T-helper 2 cell treated with Interferon-gamma antibody and Interleukin-4, amounts not matched to agents 100 ng/mL and 5 ng/mL, for 36 hours (primary cell): ENCODE data around the gene SIVA1. TPM values are rescaled to one million over a fixed set of nuclear protein-coding genes. Genes with fewer than 3 reads are reported as not detected.

ENCODE experiments used
- intact Hi-C: fragments of 100-400 bp; cut with micrococcal nuclease; formaldehyde crosslinking; loops from one replicate; pipeline ENCODE4 v1.15.1; 2023
- total RNA-seq: library from RNA; stranded (reverse); gene quantifications from 2 replicates; pipeline ENCODE4 v1.2.3, GENCODE V29; 2022

Gene SIVA1
- total RNA-seq, 1 donor from 2014 or later, result 116 TPM

- intact Hi-C loops, result no loop called here
Measured at GRCh38 chr14:104805326-104805678, 52.4 kb downstream of the SIVA1 start.

- intact Hi-C loops, result no loop called here
Measured at GRCh38 chr14:104805941-104806624, 53.1 kb downstream of the SIVA1 start.

DNA sequence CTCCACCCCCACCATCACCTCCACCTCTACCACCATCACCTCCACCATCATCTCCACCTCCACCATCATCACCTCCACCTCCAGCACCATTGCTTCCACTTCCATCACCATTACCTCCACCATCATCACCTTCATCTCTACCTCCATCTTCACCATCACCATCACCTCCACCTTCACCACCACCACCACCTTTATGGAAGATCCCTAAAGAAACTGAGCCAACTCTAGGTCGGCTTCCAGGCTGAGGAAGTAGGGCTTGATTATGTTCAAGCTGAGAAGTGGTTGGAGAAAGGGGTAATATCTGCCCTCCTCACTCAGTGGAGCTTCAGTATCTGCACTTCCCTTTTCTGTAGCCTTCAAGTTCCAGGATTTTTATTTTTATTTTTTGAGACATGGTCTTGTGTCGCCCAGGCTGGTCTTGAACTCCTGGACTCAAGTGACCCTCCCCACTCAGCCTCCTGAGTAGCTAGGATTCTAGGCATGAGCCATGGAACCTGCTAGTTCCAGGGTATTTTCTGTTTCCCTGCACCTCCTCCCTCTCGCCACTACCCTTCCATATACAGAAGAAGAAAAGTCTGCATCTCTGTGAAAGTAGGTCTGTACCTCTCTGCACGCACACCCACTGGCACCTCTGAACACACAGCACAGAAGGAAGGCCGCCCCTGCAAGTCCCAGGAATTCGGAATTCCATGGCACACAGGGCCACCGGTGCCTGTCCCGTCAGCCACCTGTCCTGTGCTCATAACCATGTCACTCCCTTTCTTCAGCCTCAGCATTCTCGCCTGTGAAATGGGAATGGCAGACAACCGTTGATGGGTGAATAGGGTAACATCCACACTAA lies 53.9 kb downstream of the SIVA1 start:
- intact Hi-C loops, result no loop called here

DNA sequence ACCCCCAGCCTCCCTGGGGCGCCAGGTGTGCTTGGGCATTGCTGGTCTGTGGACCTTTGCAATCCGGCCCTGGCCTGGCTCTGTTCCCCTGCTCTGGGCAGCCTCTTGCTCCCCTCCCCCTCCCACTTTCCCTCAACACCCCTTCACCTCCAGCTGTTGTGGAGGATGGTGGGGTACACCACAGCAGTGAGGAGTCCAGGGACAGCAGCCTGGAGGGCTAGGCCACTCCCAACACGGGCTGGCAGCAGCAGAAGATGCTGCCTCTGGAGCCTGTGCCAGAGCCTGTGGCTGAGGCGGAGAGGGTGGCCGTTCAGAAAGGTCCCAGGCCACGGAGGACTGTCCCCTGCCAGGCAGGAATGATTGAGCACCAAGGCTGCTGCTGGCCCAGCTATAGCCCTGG lies 55.5 kb downstream of the SIVA1 start:
- intact Hi-C loops, result no loop called here

Other genes starting within 250 kb of the SIVA1 start
- gene C14orf180, start 173.4 kb upstream of the SIVA1 start, total RNA-seq, result not detected in 2 replicates
- gene TMEM179, start 148.4 kb upstream of the SIVA1 start, total RNA-seq, result 0.11 and 0.30 TPM in 2 replicates
- 157 and 169 TPM in 2 replicates for gene INF2, start 63.5 kb upstream of the SIVA1 start, total RNA-seq
- 1.0 and 1.8 TPM in 2 replicates for gene ADSS1, start 28.9 kb upstream of the SIVA1 start, total RNA-seq
- 141 and 147 TPM in 2 replicates for gene AKT1, start 42.6 kb downstream of the SIVA1 start, total RNA-seq
- gene ZBTB42, start 48.0 kb downstream of the SIVA1 start, total RNA-seq, result 5.4 and 5.5 TPM in 2 replicates
- 3.8 and 4.1 TPM in 2 replicates for gene CEP170B, start 112.1 kb downstream of the SIVA1 start, total RNA-seq
- 0.11 TPM in 2 replicates for gene PLD4, start 171.7 kb downstream of the SIVA1 start, total RNA-seq
- 0.05 TPM in 1 of 2 replicates, not detected in the other for gene AHNAK2, start 225.2 kb downstream of the SIVA1 start, total RNA-seq
- gene CLBA1, start 232.6 kb downstream of the SIVA1 start, total RNA-seq, result 1.2 and 1.3 TPM in 2 replicates